ENCODE measurements around the gene TMEM260.

DNA sequence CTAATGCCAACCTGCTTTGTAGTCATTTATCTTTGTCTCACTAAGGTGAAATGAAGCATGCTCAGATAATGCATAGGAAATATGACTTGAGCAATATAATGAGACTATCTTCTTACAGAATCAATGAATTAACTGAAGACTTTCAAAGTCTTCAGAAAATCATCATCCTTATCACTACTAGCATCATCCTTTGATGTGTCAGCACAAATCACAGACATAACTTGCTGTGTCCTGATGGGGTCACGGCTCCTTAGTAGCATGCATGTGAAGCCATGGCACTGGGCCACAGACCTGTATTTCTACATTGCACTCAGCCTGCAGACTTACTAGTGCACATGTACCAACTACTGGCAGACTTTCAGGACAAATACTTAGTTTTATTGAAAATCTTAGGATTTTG lies 18.9 kb downstream of the TMEM260 start:
- TF ChIP-seq, protein P1, sequence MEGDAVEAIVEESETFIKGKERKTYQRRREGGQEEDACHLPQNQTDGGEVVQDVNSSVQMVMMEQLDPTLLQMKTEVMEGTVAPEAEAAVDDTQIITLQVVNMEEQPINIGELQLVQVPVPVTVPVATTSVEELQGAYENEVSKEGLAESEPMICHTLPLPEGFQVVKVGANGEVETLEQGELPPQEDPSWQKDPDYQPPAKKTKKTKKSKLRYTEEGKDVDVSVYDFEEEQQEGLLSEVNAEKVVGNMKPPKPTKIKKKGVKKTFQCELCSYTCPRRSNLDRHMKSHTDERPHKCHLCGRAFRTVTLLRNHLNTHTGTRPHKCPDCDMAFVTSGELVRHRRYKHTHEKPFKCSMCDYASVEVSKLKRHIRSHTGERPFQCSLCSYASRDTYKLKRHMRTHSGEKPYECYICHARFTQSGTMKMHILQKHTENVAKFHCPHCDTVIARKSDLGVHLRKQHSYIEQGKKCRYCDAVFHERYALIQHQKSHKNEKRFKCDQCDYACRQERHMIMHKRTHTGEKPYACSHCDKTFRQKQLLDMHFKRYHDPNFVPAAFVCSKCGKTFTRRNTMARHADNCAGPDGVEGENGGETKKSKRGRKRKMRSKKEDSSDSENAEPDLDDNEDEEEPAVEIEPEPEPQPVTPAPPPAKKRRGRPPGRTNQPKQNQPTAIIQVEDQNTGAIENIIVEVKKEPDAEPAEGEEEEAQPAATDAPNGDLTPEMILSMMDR (IDR thresholded peaks at IDR 0.05) = no peak
- no peak for TF ChIP-seq ZFX (IDR thresholded peaks at IDR 0.05; ENCODE audit: borderline replicate concordance)

Measured in 22Rv1 (cell line).